Endodermal cell (in vitro differentiated cells): ENCODE measurements around the gene GNAZ. TPM values are rescaled to one million over a fixed set of nuclear protein-coding genes. Genes with fewer than 3 reads are reported as not detected.

Experiments used
- DNase-seq: peaks from one replicate; pipeline ENCODE4 v3.0.0-alpha.2; 2017
- H3K27ac ChIP-seq: 2 replicates; pipeline ENCODE4 v1.5.1; 2013; ENCODE audit warnings: mild to moderate bottlenecking, low read depth, low read length, moderate library complexity
- H3K27me3 ChIP-seq: 2 replicates; pipeline ENCODE4 v1.6.1; 2013; ENCODE audit warnings: mild to moderate bottlenecking, low read length, moderate library complexity; ENCODE audit not compliant: insufficient read depth, control insufficient read depth, poor library complexity, severe bottlenecking
- H3K36me3 ChIP-seq: 2 replicates; pipeline ENCODE4 v1.7.0; 2013; ENCODE audit warnings: mild to moderate bottlenecking, low read length, moderate library complexity; ENCODE audit not compliant: control insufficient read depth, insufficient read depth
- H3K4me1 ChIP-seq: one replicate; pipeline ENCODE4 v1.7.0; 2013; ENCODE audit warnings: low read length; ENCODE audit not compliant: control insufficient read depth, insufficient read depth
- H3K4me3 ChIP-seq: 2 replicates; pipeline ENCODE4 v1.5.1; 2013; ENCODE audit warnings: mild to moderate bottlenecking, low read length, moderate library complexity
- H3K9ac ChIP-seq: 2 replicates; pipeline ENCODE4 v1.6.1; 2013; ENCODE audit warnings: mild to moderate bottlenecking, low read length, moderate library complexity; ENCODE audit not compliant: poor library complexity, severe bottlenecking; ENCODE audit errors: extremely low read depth
- H3K9me3 ChIP-seq: 2 replicates; pipeline ENCODE4 v1.6.1; 2013; ENCODE audit warnings: mild to moderate bottlenecking, low read length, moderate library complexity; ENCODE audit not compliant: control insufficient read depth
- H3K27ac Mint-ChIP-seq: 2 replicates; pipeline ENCODE4 v1.8.0; 2020; ENCODE audit warnings: mixed read lengths
- H3K27me3 Mint-ChIP-seq: 2 replicates; pipeline ENCODE4 v1.8.0; 2021; ENCODE audit warnings: mild to moderate bottlenecking, mixed read lengths; ENCODE audit not compliant: insufficient read depth
- H3K36me3 Mint-ChIP-seq: 2 replicates; pipeline ENCODE4 v1.8.0; 2020; ENCODE audit warnings: low read depth, mixed read lengths
- H3K4me1 Mint-ChIP-seq: 2 replicates; pipeline ENCODE4 v1.8.0; 2020; ENCODE audit warnings: mixed read lengths
- H3K4me3 Mint-ChIP-seq: 2 replicates; pipeline ENCODE4 v1.8.0; 2020; ENCODE audit warnings: mild to moderate bottlenecking, moderate library complexity, mixed read lengths
- H3K9me3 Mint-ChIP-seq: 2 replicates; pipeline ENCODE4 v1.8.0; 2020; ENCODE audit warnings: mild to moderate bottlenecking, mixed read lengths
- WGBS, 2 experiments: methylation state at CpG; one replicate each; pipeline versions ENCODE4 v1.1.5 to v1.1.7; 2013; ENCODE audit warnings: missing lambda C conversion rate in 2 of 2, mixed read lengths in 1 of 2; ENCODE audit not compliant: insufficient coverage in 1 of 2, insufficient read length in 1 of 2; 5-methylcytosine and 5-hydroxymethylcytosine counted together
- total RNA-seq, 2 donors: library from RNA; stranded (reverse); fragmentation: NEBNext Ultra II Directional in 1 of 2; extraction: Animal tissue kit (Norgen Biotek cat#: 25700) in 1 of 2; gene quantifications; 2 replicates in 1 of 2; 3 replicates in 1 of 2; pipeline ENCODE4 v1.2.1, GENCODE V29; 2021
- TF ChIP-seq, protein P1 (sequence below): fragments of 200-600 bp; sonication (generic); conservative IDR thresholded peaks from 2 replicates; pipeline ENCODE4 v1.5.0; 2021; ENCODE audit warnings: antibody characterized with exemption, mild to moderate bottlenecking

The GNAZ gene
- total RNA-seq, 2 donors from 2014 or later, result 16.7 to 17.9 TPM

- WGBS, 2 experiments, result 91 to 94% methylated on average over 10 to 12 of the region's 12 CpGs
- H3K36me3 ChIP-seq, result no peaks in the 10 kb centered on the region
Measured at GRCh38 chr22:23062616-23063538, 7.4 kb upstream of the GNAZ start.

GRCh38 chr22:23063539-23064380 lies 6.6 kb upstream of the GNAZ start:
- TF ChIP-seq, protein P1, sequence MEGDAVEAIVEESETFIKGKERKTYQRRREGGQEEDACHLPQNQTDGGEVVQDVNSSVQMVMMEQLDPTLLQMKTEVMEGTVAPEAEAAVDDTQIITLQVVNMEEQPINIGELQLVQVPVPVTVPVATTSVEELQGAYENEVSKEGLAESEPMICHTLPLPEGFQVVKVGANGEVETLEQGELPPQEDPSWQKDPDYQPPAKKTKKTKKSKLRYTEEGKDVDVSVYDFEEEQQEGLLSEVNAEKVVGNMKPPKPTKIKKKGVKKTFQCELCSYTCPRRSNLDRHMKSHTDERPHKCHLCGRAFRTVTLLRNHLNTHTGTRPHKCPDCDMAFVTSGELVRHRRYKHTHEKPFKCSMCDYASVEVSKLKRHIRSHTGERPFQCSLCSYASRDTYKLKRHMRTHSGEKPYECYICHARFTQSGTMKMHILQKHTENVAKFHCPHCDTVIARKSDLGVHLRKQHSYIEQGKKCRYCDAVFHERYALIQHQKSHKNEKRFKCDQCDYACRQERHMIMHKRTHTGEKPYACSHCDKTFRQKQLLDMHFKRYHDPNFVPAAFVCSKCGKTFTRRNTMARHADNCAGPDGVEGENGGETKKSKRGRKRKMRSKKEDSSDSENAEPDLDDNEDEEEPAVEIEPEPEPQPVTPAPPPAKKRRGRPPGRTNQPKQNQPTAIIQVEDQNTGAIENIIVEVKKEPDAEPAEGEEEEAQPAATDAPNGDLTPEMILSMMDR, result no peak
- H3K9me3 Mint-ChIP-seq, result no peaks in the 10 kb centered on the region
- no peaks in the 10 kb centered on the region for H3K36me3 ChIP-seq
- no peak overlapping the region for H3K9ac ChIP-seq
- H3K4me1 ChIP-seq, result no peaks in the 10 kb centered on the region
- no peak overlapping the region for H3K4me3 ChIP-seq
- H3K27ac ChIP-seq, result no peak overlapping the region
- H3K36me3 Mint-ChIP-seq, result no peaks in the 10 kb centered on the region
- peaks cover 21% of the 10 kb centered on the region for H3K27me3 Mint-ChIP-seq
- H3K27me3 ChIP-seq, result peaks cover 7% of the 10 kb centered on the region
- peaks cover 3% of the 10 kb centered on the region for H3K4me1 Mint-ChIP-seq
- no peaks in the 10 kb centered on the region for H3K9me3 ChIP-seq
- peak; percentile 34 for DNase-seq
- no peak overlapping the region for H3K27ac Mint-ChIP-seq
- WGBS, 2 experiments, result 93 to 95% methylated on average over 7 to 16 of the region's 16 CpGs
- H3K4me3 Mint-ChIP-seq, result no peak overlapping the region

More at GRCh38 chr22:23062616-23063538, 7.4 kb upstream of the GNAZ start:
- Mint-ChIP-seq H3K4me1 (peaks cover 3% of the 10 kb centered on the region), H3K4me3 (no peak overlapping the region), H3K36me3 (no peaks in the 10 kb centered on the region), H3K9me3 (no peaks in the 10 kb centered on the region), H3K27ac (no peak overlapping the region), H3K27me3 (peaks cover 12% of the 10 kb centered on the region)
- no peaks in the 10 kb centered on the region for H3K9me3 ChIP-seq
- peak; percentile 27 for DNase-seq
- H3K27me3 ChIP-seq, result no peaks in the 10 kb centered on the region
- no peaks in the 10 kb centered on the region for H3K4me1 ChIP-seq
- no peak overlapping the region for H3K9ac ChIP-seq
- TF ChIP-seq, protein P1, result no peak
- H3K4me3 ChIP-seq, result no peak overlapping the region
- no peak overlapping the region for H3K27ac ChIP-seq

GRCh38 chr22:23064381-23065068 lies 5.8 kb upstream of the GNAZ start:
- Histone ChIP-seq H3K4me3 (no peak overlapping the region), H3K4me1 (no peaks in the 10 kb centered on the region), H3K9me3 (no peaks in the 10 kb centered on the region), H3K9ac (no peak overlapping the region), H3K27ac (no peak overlapping the region), H3K36me3 (no peaks in the 10 kb centered on the region), H3K27me3 (peaks cover 8% of the 10 kb centered on the region)
- H3K9me3 Mint-ChIP-seq, result no peaks in the 10 kb centered on the region
- WGBS, 2 experiments, result 89 to 92% methylated on average over 2 to 11 of the region's 11 CpGs
- no peaks in the 10 kb centered on the region for H3K36me3 Mint-ChIP-seq
- H3K27ac Mint-ChIP-seq, result no peak overlapping the region
- TF ChIP-seq, protein P1, result no peak
- H3K4me3 Mint-ChIP-seq, result no peak overlapping the region
- peaks cover 26% of the 10 kb centered on the region for H3K27me3 Mint-ChIP-seq
- DNase-seq, result peak; percentile 41
- H3K4me1 Mint-ChIP-seq, result peaks cover 3% of the 10 kb centered on the region
